ENCODE data around the gene CARD9. TPM values are rescaled to one million over a fixed set of nuclear protein-coding genes. Genes with fewer than 3 reads are reported as not detected.

The CARD9 gene
- polyA plus RNA-seq, 1 of the 3 experiments (the other 2 are of a cell fraction) = 1.1 TPM

- Histone ChIP-seq H3K79me2 (ENCODE audit: insufficient read depth) (peaks cover 46% of the 10 kb centered on the region), H3K36me3 (replicated peaks in 1 of 2; ENCODE audit: control insufficient read depth in 1 of 2, insufficient read depth in 2 of 2, low read length in 1 of 2) (peaks cover 0 to 28% of the 10 kb centered on the region in 2 experiments), H3K27me3 (ENCODE audit: insufficient read depth) (no peaks in the 10 kb centered on the region), H3K9me3 (no peaks in the 10 kb centered on the region), H3K4me3 (ENCODE audit: low read depth in 2 of 2, low read length in 1 of 2) (no peak overlapping the region), H3K9ac (no peak overlapping the region), H3F3A (replicated peaks; ENCODE audit: insufficient read depth) (no peaks in the 10 kb centered on the region), H3K9me2 (no peaks in the 10 kb centered on the region), H3K27ac (ENCODE audit: low read depth in 2 of 2, low read length in 1 of 2) (no peak overlapping the region; a peak in 1 of 4 replicates), H3K4me1 (ENCODE audit: control insufficient read depth in 1 of 2, insufficient read depth in 2 of 2, low read depth in 1 of 2, low read length in 1 of 2) (peaks cover 9 to 11% of the 10 kb centered on the region in 2 experiments; a peak in 1 of 4 replicates), H2AFZ (ENCODE audit: low read depth) (no peak overlapping the region), H4K20me1 (ENCODE audit: insufficient read depth) (peaks cover 44% of the 10 kb centered on the region), H3K4me2 (no peak overlapping the region)
- no peak for DNase-seq
- POLR2A ChIA-PET = no interaction called here
- CTCF ChIA-PET = interaction anchor here (3.0 kb wide), 1 partner anchor 12 kb away, joined by 13 read pairs; no protein-coding TSS in a partner anchor
- 100% methylated on average over 12 of the region's 17 CpGs for WGBS (ENCODE audit: low lambda C conversion rate)
- TF ChIP-seq ZBTB33 (IDR thresholded peaks at IDR 0.05; ENCODE audit: borderline replicate concordance, low read depth) (no peak), NFIC (IDR thresholded peaks at IDR 0.05; ENCODE audit: borderline replicate concordance) (no peak), NRF1 (IDR thresholded peaks at IDR 0.05; ENCODE audit: low read depth, low read length) (no peak), SIN3A (IDR thresholded peaks at IDR 0.05; ENCODE audit: borderline replicate concordance, low read depth, low read length) (no peak), RCOR1 (IDR thresholded peaks at IDR 0.05; ENCODE audit: low read length) (no peak), IRF3 (IDR thresholded peaks at IDR 0.05; ENCODE audit: low read depth, low read length) (no peak), EP300 (IDR thresholded peaks at IDR 0.05; ENCODE audit: borderline replicate concordance in 1 of 2, low read depth in 1 of 2, low read length in 1 of 2) (no peak), SMC3 (IDR thresholded peaks at IDR 0.05; ENCODE audit: low read depth, low read length) (no peak), TEAD4 (IDR thresholded peaks at IDR 0.05; ENCODE audit: borderline replicate concordance, insufficient read depth) (no peak), MAX (IDR thresholded peaks at IDR 0.05; ENCODE audit: low read depth) (no peak), MXI1 (IDR thresholded peaks at IDR 0.05; ENCODE audit: low read depth, low read length) (no peak), CTCF (IDR thresholded peaks at IDR 0.05) (no peak), FOSL2 (IDR thresholded peaks at IDR 0.05; ENCODE audit: borderline replicate concordance, low read depth) (no peak), TAF1 (IDR thresholded peaks at IDR 0.05; ENCODE audit: borderline replicate concordance, low read depth, low read length) (no peak), POLR2AphosphoS5 (IDR thresholded peaks at IDR 0.05; ENCODE audit: low read depth, low read length) (no peak), CHD2 (IDR thresholded peaks at IDR 0.05; ENCODE audit: low read length, partially characterized antibody) (no peak), PBX3 (IDR thresholded peaks at IDR 0.05) (no peak)
Measured at GRCh38 chr9:136333486-136333885, 40.0 kb downstream of the CARD9 start.

Data from SK-N-SH (cell line).